ENCODE data around the gene ADCY7. TPM values are rescaled to one million over a fixed set of nuclear protein-coding genes. Genes with fewer than 3 reads are reported as not detected.

ADCY7 gene
- total and polyA plus RNA-seq, 10 donors: 9.8 to 158 (median 99.2) TPM

GRCh38 chr16:50265716-50266336 lies 525 bp upstream of the ADCY7 start:
- no peaks in the 10 kb centered on the region for H3K27me3 ChIP-seq (replicated peaks in 1 of 7)
- 73 to 82% (median 80%) methylated on average over 8 to 10 of the region's 10 CpGs for WGBS, 5 donors
- peaks cover 30 to 82% (median 63%) of the 10 kb centered on the region in 6 donors for H3K4me1 ChIP-seq
- H3K27ac ChIP-seq: peak overlapping the region; percentile 68 to 97 (median 84)
- H3K4me3 ChIP-seq: peak overlapping the region in 5 of 8 donors; percentile 46 to 68 (median 52)
- no peaks in the 10 kb centered on the region for H3K9me3 ChIP-seq
- peaks cover 0 to 4% (median 0%) of the 10 kb centered on the region in 6 donors for H3K36me3 ChIP-seq
- intact Hi-C loops (cut with DNase I; ENCODE audit: low total_unique reads): no loop called here
- peak; percentile 82 for DNase-seq
- no peak for TF ChIP-seq POLR2AphosphoS5 (IDR thresholded peaks at IDR 0.05)
- no peak for TF ChIP-seq POLR2A (IDR thresholded peaks at IDR 0.05)
- no peak for TF ChIP-seq CTCF (IDR thresholded peaks at IDR 0.05 in 8 of 11, conservative IDR thresholded peaks at IDR 0.05 in 3 of 11)

GRCh38 chr16:50267151-50267631 lies 840 bp downstream of the ADCY7 start:
- Histone ChIP-seq H3K27ac (peak overlapping the region; percentile 68 to 97 (median 84)), H3K4me1 (peaks cover 36 to 83% (median 73%) of the 10 kb centered on the region in 6 donors), H3K27me3 (replicated peaks in 1 of 7) (no peaks in the 10 kb centered on the region), H3K9me3 (no peaks in the 10 kb centered on the region), H3K36me3 (peaks cover 0 to 6% (median 0%) of the 10 kb centered on the region in 6 donors), H3K4me3 (peak overlapping the region; percentile 29 to 68 (median 50))
- TF ChIP-seq POLR2A (IDR thresholded peaks at IDR 0.05): no peak
- TF ChIP-seq CTCF (IDR thresholded peaks at IDR 0.05 in 8 of 11, conservative IDR thresholded peaks at IDR 0.05 in 3 of 11): no peak
- TF ChIP-seq POLR2AphosphoS5 (IDR thresholded peaks at IDR 0.05): no peak
- intact Hi-C loops (cut with DNase I; ENCODE audit: low total_unique reads): no loop called here
- 49 to 61% (median 54%) methylated on average over 8 of the region's 8 CpGs for WGBS, 5 donors
- peak; percentile 82 for DNase-seq

- TF ChIP-seq POLR2AphosphoS5 (IDR thresholded peaks at IDR 0.05): peak; percentile 42 to 71 (median 69)
- TF ChIP-seq POLR2A (IDR thresholded peaks at IDR 0.05): no peak
- no peak for TF ChIP-seq CTCF (IDR thresholded peaks at IDR 0.05 in 8 of 11, conservative IDR thresholded peaks at IDR 0.05 in 3 of 11)
- H3K27ac ChIP-seq: peak overlapping the region; percentile 68 to 97 (median 84)
- WGBS, 5 donors: 0 to 9% (median 0%) methylated on average over 3 of the region's 3 CpGs
- DNase-seq: peak; percentile 80
- peaks cover 0 to 6% (median 0%) of the 10 kb centered on the region in 6 donors for H3K36me3 ChIP-seq
- no peaks in the 10 kb centered on the region for H3K9me3 ChIP-seq
- no peaks in the 10 kb centered on the region for H3K27me3 ChIP-seq (replicated peaks in 1 of 7)
- intact Hi-C loops (cut with DNase I; ENCODE audit: low total_unique reads): no loop called here
- peaks cover 40 to 86% (median 77%) of the 10 kb centered on the region in 6 donors for H3K4me1 ChIP-seq
- peak overlapping the region; percentile 29 to 68 (median 50) for H3K4me3 ChIP-seq
These were observed 1.3 kb downstream of the ADCY7 start for GRCh38 chr16:50267651-50268050.

GRCh38 chr16:50268352-50268751 lies 2.0 kb downstream of the ADCY7 start:
- TF ChIP-seq POLR2AphosphoS5 (IDR thresholded peaks at IDR 0.05) (no peak), CTCF (IDR thresholded peaks at IDR 0.05 in 8 of 11, conservative IDR thresholded peaks at IDR 0.05 in 3 of 11) (no peak), POLR2A (IDR thresholded peaks at IDR 0.05) (no peak)
- H3K9me3 ChIP-seq: no peaks in the 10 kb centered on the region
- peaks cover 47 to 93% (median 84%) of the 10 kb centered on the region in 6 donors for H3K4me1 ChIP-seq
- 71 to 79% (median 73%) methylated on average over 5 of the region's 5 CpGs for WGBS, 5 donors
- H3K27ac ChIP-seq: peak overlapping the region in 7 of 8 donors; percentile 54 to 97 (median 86)
- peaks cover 0 to 6% (median 0%) of the 10 kb centered on the region in 6 donors for H3K36me3 ChIP-seq
- intact Hi-C loops (cut with DNase I; ENCODE audit: low total_unique reads): no loop called here
- H3K4me3 ChIP-seq: peak overlapping the region in 5 of 8 donors; percentile 46 to 68 (median 52)
- no peaks in the 10 kb centered on the region for H3K27me3 ChIP-seq (replicated peaks in 1 of 7)
- DNase-seq: peak; percentile 45
